Activated CD4-positive, alpha-beta T cell treated with anti-CD3 and anti-CD28 coated beads, Interleukin-2, amount 50 U/mL, for 48 hours (primary cell): ENCODE measurements around the gene ALDH8A1.
"Not testable (repeated sequence)": the region's sequence is repeated elsewhere in the genome, so short reads cannot be mapped to it uniquely, and the experiment has no call there.

ENCODE experiments used
- DNase-seq, 2 experiments: peaks; one replicate each; pipeline ENCODE4 v3.0.0-alpha.2; 2020

ALDH8A1 gene

GRCh38 chr6:134908906-134909516 is 40.9 kb downstream of the ALDH8A1 start:
- no peak for DNase-seq

- not testable (repeated sequence) for DNase-seq
These were observed 45.2 kb downstream of the ALDH8A1 start for GRCh38 chr6:134904731-134905130.

GRCh38 chr6:134903448-134903847 is 46.5 kb downstream of the ALDH8A1 start:
- DNase-seq = no peak

GRCh38 chr6:134902936-134903335 is 47.0 kb downstream of the ALDH8A1 start:
- no peak for DNase-seq

- no peak for DNase-seq
These were observed 47.6 kb downstream of the ALDH8A1 start for GRCh38 chr6:134902074-134902861.

- no peak for DNase-seq
These were observed 51.3 kb downstream of the ALDH8A1 start for GRCh38 chr6:134898575-134898974.

- not testable (repeated sequence) for DNase-seq
These were observed 51.7 kb downstream of the ALDH8A1 start for GRCh38 chr6:134898166-134898565.

- no peak for DNase-seq
These were observed 53.0 kb downstream of the ALDH8A1 start for GRCh38 chr6:134896910-134897309.

GRCh38 chr6:134894800-134895199 is 55.1 kb downstream of the ALDH8A1 start:
- no peak for DNase-seq

GRCh38 chr6:134892362-134892761 is 57.5 kb downstream of the ALDH8A1 start:
- no peak for DNase-seq

- DNase-seq = no peak
These were observed 58.3 kb downstream of the ALDH8A1 start for GRCh38 chr6:134891633-134892032.

- DNase-seq = no peak
These were observed 61.6 kb downstream of the ALDH8A1 start for GRCh38 chr6:134888316-134888715.

- DNase-seq = no peak
These were observed 65.1 kb downstream of the ALDH8A1 start for GRCh38 chr6:134884752-134885151.

GRCh38 chr6:134883314-134883713 is 66.6 kb downstream of the ALDH8A1 start:
- DNase-seq = no peak

- DNase-seq = peak; percentile 48 to 53
These were observed 67.4 kb downstream of the ALDH8A1 start for GRCh38 chr6:134882426-134883038.

GRCh38 chr6:134880487-134881190 is 69.3 kb downstream of the ALDH8A1 start:
- no peak for DNase-seq

GRCh38 chr6:134878136-134878535 is 71.8 kb downstream of the ALDH8A1 start:
- DNase-seq = no peak

- DNase-seq = no peak
These were observed 74.5 kb downstream of the ALDH8A1 start for GRCh38 chr6:134875367-134875766.

GRCh38 chr6:134873500-134874388 is 76.2 kb downstream of the ALDH8A1 start:
- DNase-seq = peak; percentile 9 to 14

- DNase-seq = no peak
These were observed 79.0 kb downstream of the ALDH8A1 start for GRCh38 chr6:134870677-134871498.

- DNase-seq = no peak
These were observed 81.1 kb downstream of the ALDH8A1 start for GRCh38 chr6:134868812-134869211.
